GM12878 (cell line): ENCODE data around the gene ICA1.

Experiments
- FOXM1 ChIP-seq: IDR thresholded peaks from 2 replicates; pipeline ENCODE4 v1.6.1; 2012; ENCODE audit warnings: low read depth, mild to moderate bottlenecking, inconsistent platforms, low read length, moderate library complexity
- MXI1 ChIP-seq: fragments of 150-350 bp; IDR thresholded peaks from 2 replicates; pipeline ENCODE4 v1.6.1; 2011; ENCODE audit warnings: low read depth, mild to moderate bottlenecking, inconsistent platforms, low read length, improper control_type of control experiment
- POLR2A ChIP-seq: IDR thresholded peaks from 2 replicates; pipeline ENCODE4 v1.6.1; 2011; ENCODE audit warnings: low read depth, mild to moderate bottlenecking, low read length
- POU2F2 ChIP-seq: IDR thresholded peaks from 3 replicates; pipeline ENCODE4 v1.6.1; 2011; ENCODE audit warnings: low read depth, mild to moderate bottlenecking, low read length, borderline replicate concordance
- TCF12 ChIP-seq: IDR thresholded peaks from 2 replicates; pipeline ENCODE4 v1.6.1; 2011; ENCODE audit warnings: low read depth, mild to moderate bottlenecking, low read length
- YBX1 ChIP-seq: fragments of 450-650 bp; IDR thresholded peaks from 2 replicates; pipeline ENCODE4 v1.6.1; 2016; ENCODE audit warnings: antibody characterized with exemption
- TF ChIP-seq, protein P1 (sequence below), 3 experiments: IDR thresholded peaks in 2 of 3; conservative IDR thresholded peaks in 1 of 3; 2 replicates each; pipeline ENCODE4 v1.5.1; 2011; ENCODE audit warnings: low read depth in 3 of 3, low read length in 3 of 3, mild to moderate bottlenecking in 3 of 3, control low read depth in 2 of 3, moderate library complexity in 2 of 3, inconsistent platforms in 1 of 3, mixed read lengths in 1 of 3; ENCODE audit not compliant: control insufficient read depth in 2 of 3, insufficient read depth in 1 of 3; ENCODE audit errors: extremely low read depth in 1 of 3
- TF ChIP-seq, protein P2 (sequence below): fragments of 450-650 bp; formaldehyde crosslinking; IDR thresholded peaks from 2 replicates; pipeline ENCODE4 v1.4.0; 2020; ENCODE audit warnings: mild to moderate bottlenecking, moderate library complexity
- TF ChIP-seq, protein P3 (sequence below): fragments of 450-650 bp; IDR thresholded peaks from 2 replicates; pipeline ENCODE4 v1.6.1; 2017; ENCODE audit warnings: mild to moderate bottlenecking

DNA sequence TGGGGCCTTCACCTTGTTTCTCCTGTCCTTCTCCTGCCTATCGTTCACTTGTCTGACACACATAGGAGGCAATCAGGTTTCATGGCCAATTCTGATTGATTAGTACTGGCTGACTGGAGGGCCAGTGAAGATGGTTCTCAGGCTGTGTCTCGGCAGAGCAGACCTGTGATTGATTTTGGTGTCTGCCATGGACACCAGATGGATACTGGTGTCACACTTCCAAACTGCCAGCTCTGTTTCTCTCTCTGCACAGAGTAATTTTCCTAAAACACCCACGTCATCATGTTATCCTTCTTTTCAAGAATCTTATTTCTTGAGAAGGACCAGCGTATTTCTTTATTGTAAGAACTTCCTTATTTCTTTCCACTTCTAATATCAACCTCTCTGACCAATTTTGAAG, 117.1 kb downstream of the ICA1 start:
- TF ChIP-seq MXI1 (no peak), POU2F2 (no peak), YBX1 (no peak), TCF12 (no peak), POLR2A (no peak), FOXM1 (no peak)
- TF ChIP-seq, protein P1, sequence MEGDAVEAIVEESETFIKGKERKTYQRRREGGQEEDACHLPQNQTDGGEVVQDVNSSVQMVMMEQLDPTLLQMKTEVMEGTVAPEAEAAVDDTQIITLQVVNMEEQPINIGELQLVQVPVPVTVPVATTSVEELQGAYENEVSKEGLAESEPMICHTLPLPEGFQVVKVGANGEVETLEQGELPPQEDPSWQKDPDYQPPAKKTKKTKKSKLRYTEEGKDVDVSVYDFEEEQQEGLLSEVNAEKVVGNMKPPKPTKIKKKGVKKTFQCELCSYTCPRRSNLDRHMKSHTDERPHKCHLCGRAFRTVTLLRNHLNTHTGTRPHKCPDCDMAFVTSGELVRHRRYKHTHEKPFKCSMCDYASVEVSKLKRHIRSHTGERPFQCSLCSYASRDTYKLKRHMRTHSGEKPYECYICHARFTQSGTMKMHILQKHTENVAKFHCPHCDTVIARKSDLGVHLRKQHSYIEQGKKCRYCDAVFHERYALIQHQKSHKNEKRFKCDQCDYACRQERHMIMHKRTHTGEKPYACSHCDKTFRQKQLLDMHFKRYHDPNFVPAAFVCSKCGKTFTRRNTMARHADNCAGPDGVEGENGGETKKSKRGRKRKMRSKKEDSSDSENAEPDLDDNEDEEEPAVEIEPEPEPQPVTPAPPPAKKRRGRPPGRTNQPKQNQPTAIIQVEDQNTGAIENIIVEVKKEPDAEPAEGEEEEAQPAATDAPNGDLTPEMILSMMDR (IDR thresholded peaks at IDR 0.05 in 2 of 3, conservative IDR thresholded peaks at IDR 0.05 in 1 of 3; ENCODE audit: control insufficient read depth in 2 of 3, extremely low read depth in 1 of 3, insufficient read depth in 1 of 3, low read depth in 3 of 3, low read length in 3 of 3) = no peak
- TF ChIP-seq, protein P2, sequence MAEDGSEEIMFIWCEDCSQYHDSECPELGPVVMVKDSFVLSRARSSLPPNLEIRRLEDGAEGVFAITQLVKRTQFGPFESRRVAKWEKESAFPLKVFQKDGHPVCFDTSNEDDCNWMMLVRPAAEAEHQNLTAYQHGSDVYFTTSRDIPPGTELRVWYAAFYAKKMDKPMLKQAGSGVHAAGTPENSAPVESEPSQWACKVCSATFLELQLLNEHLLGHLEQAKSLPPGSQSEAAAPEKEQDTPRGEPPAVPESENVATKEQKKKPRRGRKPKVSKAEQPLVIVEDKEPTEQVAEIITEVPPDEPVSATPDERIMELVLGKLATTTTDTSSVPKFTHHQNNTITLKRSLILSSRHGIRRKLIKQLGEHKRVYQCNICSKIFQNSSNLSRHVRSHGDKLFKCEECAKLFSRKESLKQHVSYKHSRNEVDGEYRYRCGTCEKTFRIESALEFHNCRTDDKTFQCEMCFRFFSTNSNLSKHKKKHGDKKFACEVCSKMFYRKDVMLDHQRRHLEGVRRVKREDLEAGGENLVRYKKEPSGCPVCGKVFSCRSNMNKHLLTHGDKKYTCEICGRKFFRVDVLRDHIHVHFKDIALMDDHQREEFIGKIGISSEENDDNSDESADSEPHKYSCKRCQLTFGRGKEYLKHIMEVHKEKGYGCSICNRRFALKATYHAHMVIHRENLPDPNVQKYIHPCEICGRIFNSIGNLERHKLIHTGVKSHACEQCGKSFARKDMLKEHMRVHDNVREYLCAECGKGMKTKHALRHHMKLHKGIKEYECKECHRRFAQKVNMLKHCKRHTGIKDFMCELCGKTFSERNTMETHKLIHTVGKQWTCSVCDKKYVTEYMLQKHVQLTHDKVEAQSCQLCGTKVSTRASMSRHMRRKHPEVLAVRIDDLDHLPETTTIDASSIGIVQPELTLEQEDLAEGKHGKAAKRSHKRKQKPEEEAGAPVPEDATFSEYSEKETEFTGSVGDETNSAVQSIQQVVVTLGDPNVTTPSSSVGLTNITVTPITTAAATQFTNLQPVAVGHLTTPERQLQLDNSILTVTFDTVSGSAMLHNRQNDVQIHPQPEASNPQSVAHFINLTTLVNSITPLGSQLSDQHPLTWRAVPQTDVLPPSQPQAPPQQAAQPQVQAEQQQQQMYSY (CRISPR knock-in tag) = no peak
- TF ChIP-seq, protein P3, sequence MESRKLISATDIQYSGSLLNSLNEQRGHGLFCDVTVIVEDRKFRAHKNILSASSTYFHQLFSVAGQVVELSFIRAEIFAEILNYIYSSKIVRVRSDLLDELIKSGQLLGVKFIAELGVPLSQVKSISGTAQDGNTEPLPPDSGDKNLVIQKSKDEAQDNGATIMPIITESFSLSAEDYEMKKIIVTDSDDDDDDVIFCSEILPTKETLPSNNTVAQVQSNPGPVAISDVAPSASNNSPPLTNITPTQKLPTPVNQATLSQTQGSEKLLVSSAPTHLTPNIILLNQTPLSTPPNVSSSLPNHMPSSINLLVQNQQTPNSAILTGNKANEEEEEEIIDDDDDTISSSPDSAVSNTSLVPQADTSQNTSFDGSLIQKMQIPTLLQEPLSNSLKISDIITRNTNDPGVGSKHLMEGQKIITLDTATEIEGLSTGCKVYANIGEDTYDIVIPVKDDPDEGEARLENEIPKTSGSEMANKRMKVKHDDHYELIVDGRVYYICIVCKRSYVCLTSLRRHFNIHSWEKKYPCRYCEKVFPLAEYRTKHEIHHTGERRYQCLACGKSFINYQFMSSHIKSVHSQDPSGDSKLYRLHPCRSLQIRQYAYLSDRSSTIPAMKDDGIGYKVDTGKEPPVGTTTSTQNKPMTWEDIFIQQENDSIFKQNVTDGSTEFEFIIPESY = no peak
